Panc1 (cell line): ENCODE results near the gene NEMP1. TPM values are rescaled to one million over a fixed set of nuclear protein-coding genes. Genes with fewer than 3 reads are reported as not detected.

ENCODE experiments used
- ATAC-seq: fragments of 200-7000 bp; cut with Tn5 transposase; 2 replicates; pipeline ENCODE4 v1.9.1; 2020; ENCODE audit warnings: mild to moderate bottlenecking, moderate library complexity
- BruUV-seq: library from RNA; stranded (reverse); fragments of 400-500 nt; replicated peaks from 2 replicates; lab custom pipeline; 2021; lab: Mats Ljungman, UMichigan
- CTCF ChIA-PET: fragments of 300-600 bp; sonication (Branson Sonifier 250); formaldehyde crosslinking; loops from one replicate; lab custom pipeline; 2022; ENCODE audit warnings: antibody characterized with exemption; lab: Charles Lee
- POLR2A ChIA-PET: fragments of 300-600 bp; sonication (Branson Sonifier 250); formaldehyde crosslinking; loops from one replicate; lab custom pipeline; 2022; ENCODE audit warnings: antibody characterized with exemption; lab: Charles Lee
- DNase-seq: peaks from one replicate; pipeline ENCODE4 v3.0.0-alpha.2; 2010; ENCODE audit warnings: low read depth, low spot score
- H3K27ac ChIP-seq: 2 replicates; pipeline ENCODE4 v1.5.1; 2011; ENCODE audit warnings: mild to moderate bottlenecking, low read length, inconsistent platforms
- H3K27me3 ChIP-seq: fragments of 200-500 bp; sonication (Bioruptor generic); 2 replicates; pipeline ENCODE4 v1.6.0; 2014; ENCODE audit warnings: low read length, inconsistent platforms; ENCODE audit not compliant: control insufficient read depth, insufficient read depth
- H3K36me3 ChIP-seq: fragments of 200-500 bp; sonication (Bioruptor generic); 2 replicates; pipeline ENCODE4 v1.5.1; 2014; ENCODE audit warnings: inconsistent platforms, mild to moderate bottlenecking, low read length, moderate library complexity; ENCODE audit not compliant: control insufficient read depth, insufficient read depth
- H3K4me1 ChIP-seq: 2 replicates; pipeline ENCODE4 v1.5.1; 2011; ENCODE audit warnings: inconsistent platforms, mild to moderate bottlenecking, low read length, moderate library complexity; ENCODE audit not compliant: control insufficient read depth, insufficient read depth
- H3K4me3 ChIP-seq, 2 experiments: 2 replicates each; pipeline ENCODE4 v1.5.1; 2011 to 2012; ENCODE audit warnings: low read depth in 2 of 2, low read length in 2 of 2, mild to moderate bottlenecking in 2 of 2, inconsistent platforms in 1 of 2, moderate library complexity in 1 of 2
- H3K9me3 ChIP-seq: fragments of 200-500 bp; sonication (Bioruptor generic); 2 replicates; pipeline ENCODE4 v1.5.1; 2014; ENCODE audit warnings: low read depth, mild to moderate bottlenecking, inconsistent platforms, low read length, moderate library complexity; ENCODE audit not compliant: control insufficient read depth, insufficient read depth
- CTCF ChIP-seq: fragments of 450-650 bp; IDR thresholded peaks from 2 replicates; pipeline ENCODE4 v1.5.1; 2017; ENCODE audit warnings: mild to moderate bottlenecking
- POLR2AphosphoS5 ChIP-seq: IDR thresholded peaks from 2 replicates; pipeline ENCODE4 v1.6.1; 2012; ENCODE audit warnings: mild to moderate bottlenecking, low read depth, low read length, moderate library complexity
- REST ChIP-seq, 2 experiments: IDR thresholded peaks; 2 replicates each; pipeline ENCODE4 v1.6.1; 2011 to 2012; ENCODE audit warnings: low read depth in 2 of 2, control low read depth in 1 of 2, low read length in 1 of 2, mild to moderate bottlenecking in 1 of 2, moderate library complexity in 1 of 2; ENCODE audit not compliant: insufficient read depth in 1 of 2
- SIN3A ChIP-seq: IDR thresholded peaks from 2 replicates; pipeline ENCODE4 v1.6.1; 2012; ENCODE audit warnings: low read depth, mild to moderate bottlenecking, low read length, moderate library complexity, borderline replicate concordance; ENCODE audit not compliant: insufficient read depth
- TCF7L2 ChIP-seq: IDR thresholded peaks from 2 replicates; pipeline ENCODE4 v1.6.1; 2011; ENCODE audit warnings: mild to moderate bottlenecking, low read depth, low read length, inconsistent platforms
- in situ Hi-C: cut with HindIII; loops from 2 replicates; pipeline ENCODE4 v1.10.0; 2016; ENCODE audit warnings: low sequenced_read_pairs, low pct_unique_long_range_greater_than_20kb
- intact Hi-C: fragments of 100-400 bp; cut with micrococcal nuclease; formaldehyde crosslinking; loops from one replicate; pipeline ENCODE4 v1.10.0; 2022; ENCODE audit not compliant: unreplicated experiment
- total RNA-seq: library from RNA; stranded (reverse); gene quantifications from one replicate; pipeline ENCODE4 v1.2.1, GENCODE V29; 2021; ENCODE audit not compliant: unreplicated experiment

NEMP1 gene
- total RNA-seq, 1 experiment from 2014 or later, result 46.9 TPM

GRCh38 chr12:57046086-57046791, 32.4 kb downstream of the NEMP1 start:
- CTCF ChIA-PET, result no interaction called here

GRCh38 chr12:57044889-57045288, 33.7 kb downstream of the NEMP1 start:
- BruUV-seq, result no TSS peak
- ChIA-PET POLR2A (no interaction called here), CTCF (no interaction called here)
- DNase-seq, result no peak
- Histone ChIP-seq H3K27ac (no peak overlapping the region), H3K4me1 (no peaks in the 10 kb centered on the region), H3K36me3 (no peaks in the 10 kb centered on the region), H3K9me3 (no peaks in the 10 kb centered on the region), H3K4me3 (no peak overlapping the region), H3K27me3 (peaks cover 25% of the 10 kb centered on the region)
- in situ Hi-C loops (no loop called here), intact Hi-C loops (no loop called here)
- no peak for TF ChIP-seq REST (IDR thresholded peaks at IDR 0.05; ENCODE audit: insufficient read depth in 1 of 2, low read depth in 2 of 2, low read length in 1 of 2)
- no peak for TF ChIP-seq POLR2AphosphoS5
- no peak for TF ChIP-seq SIN3A
- no peak for TF ChIP-seq TCF7L2
- TF ChIP-seq CTCF, result no peak
- ATAC-seq, result no peak

More at GRCh38 chr12:57046086-57046791, 32.4 kb downstream of the NEMP1 start:
- DNase-seq (no peak), ATAC-seq (no peak)
- H3K4me1 ChIP-seq, result no peaks in the 10 kb centered on the region
- in situ Hi-C loops (no loop called here), intact Hi-C loops (no loop called here)
- POLR2A ChIA-PET, result interaction anchor here (0.6 kb wide), 1 partner anchor 18 kb away, joined by 8 read pairs; no protein-coding TSS in a partner anchor
- H3K27me3 ChIP-seq, result peaks cover 18% of the 10 kb centered on the region
- H3K27ac ChIP-seq, result no peak overlapping the region
- H3K4me3 ChIP-seq, result no peak overlapping the region
- H3K36me3 ChIP-seq, result no peaks in the 10 kb centered on the region
- TF ChIP-seq SIN3A (no peak), CTCF (no peak), POLR2AphosphoS5 (no peak), REST (IDR thresholded peaks at IDR 0.05; ENCODE audit: insufficient read depth in 1 of 2, low read depth in 2 of 2, low read length in 1 of 2) (no peak), TCF7L2 (no peak)
- no TSS peak for BruUV-seq
- no peaks in the 10 kb centered on the region for H3K9me3 ChIP-seq
